Measurements from ENCODE around the gene PNMA8B.

- TF ChIP-seq ZNF112 (tag by site-specific recombination; IDR thresholded peaks at IDR 0.05) = no peak
- TF ChIP-seq ZNF133 (tag by site-specific recombination; IDR thresholded peaks at IDR 0.05) = no peak
- no peak for TF ChIP-seq ZFP41 (tag by site-specific recombination; IDR thresholded peaks at IDR 0.05; ENCODE audit: borderline replicate concordance)
- TF ChIP-seq, protein P1, sequence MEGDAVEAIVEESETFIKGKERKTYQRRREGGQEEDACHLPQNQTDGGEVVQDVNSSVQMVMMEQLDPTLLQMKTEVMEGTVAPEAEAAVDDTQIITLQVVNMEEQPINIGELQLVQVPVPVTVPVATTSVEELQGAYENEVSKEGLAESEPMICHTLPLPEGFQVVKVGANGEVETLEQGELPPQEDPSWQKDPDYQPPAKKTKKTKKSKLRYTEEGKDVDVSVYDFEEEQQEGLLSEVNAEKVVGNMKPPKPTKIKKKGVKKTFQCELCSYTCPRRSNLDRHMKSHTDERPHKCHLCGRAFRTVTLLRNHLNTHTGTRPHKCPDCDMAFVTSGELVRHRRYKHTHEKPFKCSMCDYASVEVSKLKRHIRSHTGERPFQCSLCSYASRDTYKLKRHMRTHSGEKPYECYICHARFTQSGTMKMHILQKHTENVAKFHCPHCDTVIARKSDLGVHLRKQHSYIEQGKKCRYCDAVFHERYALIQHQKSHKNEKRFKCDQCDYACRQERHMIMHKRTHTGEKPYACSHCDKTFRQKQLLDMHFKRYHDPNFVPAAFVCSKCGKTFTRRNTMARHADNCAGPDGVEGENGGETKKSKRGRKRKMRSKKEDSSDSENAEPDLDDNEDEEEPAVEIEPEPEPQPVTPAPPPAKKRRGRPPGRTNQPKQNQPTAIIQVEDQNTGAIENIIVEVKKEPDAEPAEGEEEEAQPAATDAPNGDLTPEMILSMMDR (tag by site-specific recombination; IDR thresholded peaks at IDR 0.05) = no peak
- TF ChIP-seq ZNF621 (tag by site-specific recombination; IDR thresholded peaks at IDR 0.05) = no peak
- TF ChIP-seq, protein P2, sequence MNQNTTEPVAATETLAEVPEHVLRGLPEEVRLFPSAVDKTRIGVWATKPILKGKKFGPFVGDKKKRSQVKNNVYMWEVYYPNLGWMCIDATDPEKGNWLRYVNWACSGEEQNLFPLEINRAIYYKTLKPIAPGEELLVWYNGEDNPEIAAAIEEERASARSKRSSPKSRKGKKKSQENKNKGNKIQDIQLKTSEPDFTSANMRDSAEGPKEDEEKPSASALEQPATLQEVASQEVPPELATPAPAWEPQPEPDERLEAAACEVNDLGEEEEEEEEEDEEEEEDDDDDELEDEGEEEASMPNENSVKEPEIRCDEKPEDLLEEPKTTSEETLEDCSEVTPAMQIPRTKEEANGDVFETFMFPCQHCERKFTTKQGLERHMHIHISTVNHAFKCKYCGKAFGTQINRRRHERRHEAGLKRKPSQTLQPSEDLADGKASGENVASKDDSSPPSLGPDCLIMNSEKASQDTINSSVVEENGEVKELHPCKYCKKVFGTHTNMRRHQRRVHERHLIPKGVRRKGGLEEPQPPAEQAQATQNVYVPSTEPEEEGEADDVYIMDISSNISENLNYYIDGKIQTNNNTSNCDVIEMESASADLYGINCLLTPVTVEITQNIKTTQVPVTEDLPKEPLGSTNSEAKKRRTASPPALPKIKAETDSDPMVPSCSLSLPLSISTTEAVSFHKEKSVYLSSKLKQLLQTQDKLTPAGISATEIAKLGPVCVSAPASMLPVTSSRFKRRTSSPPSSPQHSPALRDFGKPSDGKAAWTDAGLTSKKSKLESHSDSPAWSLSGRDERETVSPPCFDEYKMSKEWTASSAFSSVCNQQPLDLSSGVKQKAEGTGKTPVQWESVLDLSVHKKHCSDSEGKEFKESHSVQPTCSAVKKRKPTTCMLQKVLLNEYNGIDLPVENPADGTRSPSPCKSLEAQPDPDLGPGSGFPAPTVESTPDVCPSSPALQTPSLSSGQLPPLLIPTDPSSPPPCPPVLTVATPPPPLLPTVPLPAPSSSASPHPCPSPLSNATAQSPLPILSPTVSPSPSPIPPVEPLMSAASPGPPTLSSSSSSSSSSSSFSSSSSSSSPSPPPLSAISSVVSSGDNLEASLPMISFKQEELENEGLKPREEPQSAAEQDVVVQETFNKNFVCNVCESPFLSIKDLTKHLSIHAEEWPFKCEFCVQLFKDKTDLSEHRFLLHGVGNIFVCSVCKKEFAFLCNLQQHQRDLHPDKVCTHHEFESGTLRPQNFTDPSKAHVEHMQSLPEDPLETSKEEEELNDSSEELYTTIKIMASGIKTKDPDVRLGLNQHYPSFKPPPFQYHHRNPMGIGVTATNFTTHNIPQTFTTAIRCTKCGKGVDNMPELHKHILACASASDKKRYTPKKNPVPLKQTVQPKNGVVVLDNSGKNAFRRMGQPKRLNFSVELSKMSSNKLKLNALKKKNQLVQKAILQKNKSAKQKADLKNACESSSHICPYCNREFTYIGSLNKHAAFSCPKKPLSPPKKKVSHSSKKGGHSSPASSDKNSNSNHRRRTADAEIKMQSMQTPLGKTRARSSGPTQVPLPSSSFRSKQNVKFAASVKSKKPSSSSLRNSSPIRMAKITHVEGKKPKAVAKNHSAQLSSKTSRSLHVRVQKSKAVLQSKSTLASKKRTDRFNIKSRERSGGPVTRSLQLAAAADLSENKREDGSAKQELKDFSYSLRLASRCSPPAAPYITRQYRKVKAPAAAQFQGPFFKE (tag by site-specific recombination; IDR thresholded peaks at IDR 0.05; ENCODE audit: borderline replicate concordance) = no peak
- TF ChIP-seq ZNF776 (tag by site-specific recombination; IDR thresholded peaks at IDR 0.05; ENCODE audit: borderline replicate concordance) = no peak
- TF ChIP-seq SP2 (tag by site-specific recombination; IDR thresholded peaks at IDR 0.05) = no peak
- TF ChIP-seq, protein P3, sequence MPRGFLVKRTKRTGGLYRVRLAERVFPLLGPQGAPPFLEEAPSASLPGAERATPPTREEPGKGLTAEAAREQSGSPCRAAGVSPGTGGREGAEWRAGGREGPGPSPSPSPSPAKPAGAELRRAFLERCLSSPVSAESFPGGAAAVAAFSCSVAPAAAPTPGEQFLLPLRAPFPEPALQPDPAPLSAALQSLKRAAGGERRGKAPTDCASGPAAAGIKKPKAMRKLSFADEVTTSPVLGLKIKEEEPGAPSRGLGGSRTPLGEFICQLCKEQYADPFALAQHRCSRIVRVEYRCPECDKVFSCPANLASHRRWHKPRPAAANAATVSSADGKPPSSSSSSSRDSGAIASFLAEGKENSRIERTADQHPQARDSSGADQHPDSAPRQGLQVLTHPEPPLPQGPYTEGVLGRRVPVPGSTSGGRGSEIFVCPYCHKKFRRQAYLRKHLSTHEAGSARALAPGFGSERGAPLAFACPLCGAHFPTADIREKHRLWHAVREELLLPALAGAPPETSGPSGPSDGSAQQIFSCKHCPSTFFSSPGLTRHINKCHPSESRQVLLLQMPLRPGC (tag by site-specific recombination; IDR thresholded peaks at IDR 0.05) = no peak
- no peak for TF ChIP-seq PATZ1 (tag by site-specific recombination; IDR thresholded peaks at IDR 0.05)
- no peak for TF ChIP-seq ZNF311 (tag by site-specific recombination; IDR thresholded peaks at IDR 0.05; ENCODE audit: borderline replicate concordance)
- no peak for TF ChIP-seq ZNF335 (tag by site-specific recombination; conservative IDR thresholded peaks at IDR 0.05)
- no peak for TF ChIP-seq ZBTB7A (tag by site-specific recombination; IDR thresholded peaks at IDR 0.05; ENCODE audit: low read depth)
These were observed 53.8 kb downstream of the PNMA8B start for GRCh38 chr19:46441866-46442265.

Measured in HEK293 (cell line).